ENCODE measurements around the gene VIL1.

- TF ChIP-seq POLR2A (IDR thresholded peaks at IDR 0.05) (no peak), CTCF (IDR thresholded peaks at IDR 0.05) (no peak)
Observed at GRCh38 chr2:218384975-218385374, 33.9 kb upstream of the VIL1 start.
